ENCODE measurements around the gene BRS3.

BRS3 gene

DNA sequence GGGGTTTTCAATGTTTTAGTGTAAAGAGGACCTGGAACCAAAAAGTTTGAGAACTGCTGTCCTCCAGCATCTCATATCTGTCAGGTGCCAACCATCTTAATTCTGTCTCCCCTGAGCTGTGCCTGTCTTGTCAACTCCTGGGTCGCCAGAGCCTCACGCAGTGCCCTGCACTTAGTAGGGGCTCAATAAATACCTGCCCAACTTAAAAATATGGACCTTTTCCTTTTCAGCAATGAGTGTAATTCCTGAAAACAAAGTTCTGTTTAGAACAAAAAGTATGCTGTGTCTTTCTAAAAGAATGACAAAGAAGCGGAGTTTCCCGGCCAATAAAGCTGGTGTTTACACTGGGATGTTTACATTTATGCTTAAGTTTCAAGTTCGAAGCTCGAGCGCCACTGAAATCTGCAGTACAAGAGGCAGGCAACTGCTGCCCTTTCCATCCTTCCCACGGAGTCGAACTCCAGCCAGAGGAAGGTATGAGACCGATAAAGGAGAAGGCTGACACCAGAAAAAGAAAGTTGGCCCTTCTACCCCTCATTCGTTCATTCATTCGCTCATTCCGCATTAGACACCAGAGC, 8.5 kb downstream of the BRS3 start:
- DNase-seq, result no peak

DNA sequence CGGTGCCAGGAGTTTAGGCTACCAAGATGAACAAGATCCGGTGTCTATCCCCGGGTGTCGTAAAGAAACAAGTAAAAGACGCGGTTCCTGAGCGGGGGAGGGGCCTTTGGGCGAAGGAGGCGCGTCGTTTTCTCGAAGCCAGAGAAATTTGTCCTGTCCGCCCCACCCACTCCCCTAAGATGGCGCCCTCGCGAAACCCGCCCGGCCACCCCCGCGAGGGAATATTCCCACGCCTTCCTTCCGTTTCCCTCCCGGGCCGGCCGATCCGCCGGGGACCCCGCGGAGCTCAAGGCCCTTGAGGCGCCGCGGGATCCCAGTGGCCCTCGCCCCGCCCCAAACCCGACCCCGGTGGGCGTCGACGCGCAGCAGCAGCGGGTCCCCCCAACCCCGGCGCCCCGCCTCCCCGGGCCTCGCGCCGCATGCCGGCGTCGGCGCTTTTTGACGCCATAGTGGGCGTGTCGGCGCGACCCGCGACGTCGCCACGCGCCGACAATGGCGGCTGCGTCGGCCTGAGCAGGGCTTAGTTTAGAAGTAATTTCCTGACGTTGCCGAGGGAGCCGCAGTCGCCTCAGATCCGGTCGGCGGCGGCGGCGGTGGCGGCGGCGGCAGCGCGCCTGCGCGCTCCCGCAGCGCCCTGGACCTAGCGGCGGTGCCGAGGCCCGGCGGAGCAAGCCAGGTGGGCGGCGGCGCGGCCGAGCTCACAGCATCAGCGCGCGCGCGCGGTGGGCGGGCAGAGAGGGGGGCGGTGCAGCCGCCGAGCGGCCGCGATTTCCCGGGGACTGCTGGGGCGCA, 9.2 kb downstream of the BRS3 start:
- DNase-seq, result peak; percentile 91

DNA sequence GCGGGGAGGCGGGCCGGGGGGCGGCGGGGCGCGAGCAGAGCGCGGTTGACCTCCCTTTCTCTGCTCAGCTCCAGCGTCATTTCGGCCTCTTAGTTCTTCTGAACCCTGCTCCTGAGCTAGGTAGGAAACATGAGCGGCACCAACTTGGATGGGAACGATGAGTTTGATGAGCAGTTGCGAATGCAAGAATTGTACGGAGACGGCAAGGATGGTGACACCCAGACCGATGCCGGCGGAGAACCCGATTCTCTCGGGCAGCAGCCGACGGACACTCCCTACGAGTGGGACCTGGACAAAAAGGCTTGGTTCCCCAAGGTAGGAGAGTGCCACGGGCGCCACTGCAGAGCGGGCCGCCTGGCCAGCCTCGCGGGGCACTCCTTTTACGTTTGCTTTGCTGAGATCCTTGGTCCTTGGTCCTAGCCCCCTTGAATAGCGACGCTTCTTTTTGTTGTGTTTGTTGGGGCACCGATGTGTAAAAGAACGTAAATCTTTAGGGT, 9.9 kb downstream of the BRS3 start, which contains the start of gene HTATSF1:
TSS of gene HTATSF1 (plus strand) at position 37 of the 497 bp plus-strand sequence. CDS start at position 130, 93 bp downstream.
- no peak for DNase-seq

DNA sequence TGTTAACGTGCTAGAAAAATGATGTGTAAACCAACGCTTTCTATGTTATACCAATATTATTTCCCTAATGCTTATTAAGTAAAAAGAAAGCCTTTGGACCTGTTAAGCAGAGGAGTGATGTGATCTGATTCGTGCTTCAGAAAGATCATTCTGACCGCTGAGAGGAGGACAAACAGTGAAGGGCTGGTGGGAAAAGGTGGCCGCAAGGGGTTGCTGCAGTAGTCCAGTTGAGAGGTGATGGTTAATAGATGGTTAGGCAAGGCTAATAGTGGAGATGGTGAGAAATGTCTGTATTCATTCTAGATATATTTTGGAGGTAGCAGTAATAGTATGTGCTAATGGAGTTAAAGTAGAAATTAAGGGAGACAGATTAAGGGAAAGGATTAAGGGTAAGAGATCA, 31.3 kb downstream of the BRS3 start:
- DNase-seq, result no peak

DNA sequence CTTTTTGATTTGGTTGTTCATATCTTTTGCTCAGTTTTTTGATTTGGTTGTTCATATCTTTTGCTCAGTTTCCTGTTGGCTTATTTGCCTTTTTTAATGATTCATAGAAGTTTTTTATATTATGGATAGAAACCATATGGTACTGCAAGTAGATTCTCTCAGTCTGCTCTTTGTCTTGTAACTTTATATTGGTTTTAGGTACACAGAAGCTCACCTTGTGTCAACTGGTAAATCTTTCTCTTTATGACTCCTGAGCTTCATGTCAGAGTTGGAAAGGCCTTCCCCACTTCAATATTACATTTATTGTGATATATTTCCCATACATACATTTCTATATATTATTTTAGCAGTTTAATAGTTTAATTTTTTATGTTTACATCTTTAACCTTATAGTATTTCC, 36.0 kb downstream of the BRS3 start:
- no peak for DNase-seq

DNA sequence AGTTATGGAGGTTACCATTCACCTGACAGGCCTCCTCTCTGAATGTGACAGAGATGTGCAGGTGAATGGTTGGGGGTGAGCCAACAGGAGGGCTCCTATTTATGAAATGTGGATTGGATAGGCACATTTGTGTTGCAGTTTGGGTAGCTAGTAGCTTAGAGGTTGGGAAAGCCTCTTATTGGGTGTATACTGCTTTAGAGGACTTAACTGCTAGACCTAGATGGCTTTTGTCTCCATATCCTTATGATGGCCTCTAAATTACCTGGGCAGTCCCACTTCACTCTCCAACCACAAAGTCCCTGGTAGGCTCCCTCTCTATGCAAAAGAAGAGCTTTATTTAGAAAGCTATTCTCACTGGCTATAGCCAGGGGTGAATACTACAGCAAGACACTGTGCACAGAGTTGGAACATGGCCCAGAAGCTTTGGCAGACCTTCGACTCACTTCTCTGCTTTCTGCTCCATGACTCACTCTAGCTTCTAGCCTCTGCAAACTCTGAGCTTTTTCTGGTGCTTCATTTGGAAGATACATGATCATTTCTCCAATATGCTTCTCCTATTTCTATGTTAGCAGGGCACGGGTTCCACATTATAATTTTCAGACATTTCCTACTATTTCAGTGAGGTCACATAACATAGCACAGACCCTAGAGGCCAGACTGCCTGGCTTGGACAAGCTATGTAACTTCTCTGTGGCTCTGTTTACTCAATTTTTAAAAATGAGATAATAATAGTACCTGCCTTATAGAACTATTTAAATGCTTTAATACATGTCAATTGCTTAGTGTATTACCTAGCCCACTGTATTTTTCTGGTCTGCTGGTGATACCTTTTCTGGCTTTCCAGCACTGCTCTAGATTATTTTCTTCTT, 38.2 kb downstream of the BRS3 start:
- no peak for DNase-seq

DNA sequence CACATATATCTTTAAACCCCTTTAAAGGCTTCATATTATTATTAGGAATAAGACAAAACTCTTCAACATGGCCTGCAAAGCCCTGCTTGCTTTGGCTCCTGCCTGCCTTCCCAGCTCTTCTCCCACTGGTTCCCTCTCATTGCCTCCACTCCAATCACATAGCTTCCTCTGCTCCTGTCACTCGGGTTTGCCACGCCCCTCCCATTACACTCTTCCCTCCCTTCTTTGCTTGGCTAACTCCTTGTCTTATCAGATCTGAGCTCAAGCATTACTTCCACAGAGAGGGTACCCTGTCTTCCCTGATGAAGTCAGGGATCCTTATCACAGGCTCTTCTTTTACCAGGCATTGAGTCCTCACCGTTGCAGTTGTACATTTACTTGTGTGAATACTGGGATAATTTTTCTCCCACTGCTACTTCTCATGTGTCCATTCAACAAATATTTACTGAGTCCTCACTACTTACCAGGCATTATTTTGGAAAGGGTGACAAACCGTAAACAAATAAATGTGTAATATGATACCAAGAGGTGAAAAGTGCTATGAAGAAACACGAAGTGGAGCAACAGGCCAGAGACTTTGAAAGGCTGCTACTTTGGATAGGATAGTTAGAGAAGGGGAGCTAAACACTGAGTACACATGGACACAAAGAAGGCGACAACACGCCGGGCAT, 41.0 kb downstream of the BRS3 start:
- DNase-seq, result peak; percentile 43

DNA sequence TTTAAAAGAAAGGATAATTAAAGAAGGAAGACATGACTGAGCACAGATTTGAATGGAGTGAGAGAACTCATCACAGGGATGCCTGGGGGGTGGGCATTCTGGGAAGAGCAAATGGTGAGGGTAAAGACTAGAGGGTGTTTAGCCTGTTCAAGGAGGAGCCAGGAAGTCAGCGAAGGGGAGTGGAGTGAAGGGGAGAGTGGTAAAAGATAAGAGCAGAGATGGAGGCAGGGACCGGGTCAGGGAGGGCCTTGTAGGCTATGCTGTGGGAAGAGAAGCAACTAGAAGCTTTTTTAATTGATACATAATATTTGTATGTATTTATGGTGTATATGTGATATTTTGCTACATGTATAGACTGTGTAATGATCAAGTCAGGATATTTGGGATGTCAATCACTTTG, 42.0 kb downstream of the BRS3 start:
- no peak for DNase-seq

DNA sequence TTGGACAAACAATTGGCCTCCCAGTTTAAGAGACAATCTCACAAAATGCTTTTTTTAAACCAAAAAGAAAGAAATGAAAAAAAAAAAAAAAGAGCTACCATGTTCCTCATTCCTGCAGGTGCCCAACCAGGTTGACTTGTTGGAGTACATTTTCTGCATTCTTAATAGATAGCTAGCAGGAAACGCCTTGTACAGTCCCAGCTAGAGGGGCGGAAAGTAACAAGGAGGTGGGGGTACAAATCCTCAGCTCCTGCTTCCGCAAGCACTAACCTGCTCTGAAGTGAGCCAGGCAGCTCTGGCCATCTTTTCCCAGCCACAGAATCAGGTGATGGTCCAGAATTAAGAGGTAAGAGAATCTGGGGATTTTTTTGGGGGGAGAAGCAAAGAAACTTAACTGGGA, 44.2 kb downstream of the BRS3 start, which contains the start of gene VGLL1:
TSS of gene VGLL1 (plus strand) at position 265 of the 400 bp plus-strand sequence. CDS start 3,806 bp downstream, outside the sequence.
- DNase-seq, result no peak

DNA sequence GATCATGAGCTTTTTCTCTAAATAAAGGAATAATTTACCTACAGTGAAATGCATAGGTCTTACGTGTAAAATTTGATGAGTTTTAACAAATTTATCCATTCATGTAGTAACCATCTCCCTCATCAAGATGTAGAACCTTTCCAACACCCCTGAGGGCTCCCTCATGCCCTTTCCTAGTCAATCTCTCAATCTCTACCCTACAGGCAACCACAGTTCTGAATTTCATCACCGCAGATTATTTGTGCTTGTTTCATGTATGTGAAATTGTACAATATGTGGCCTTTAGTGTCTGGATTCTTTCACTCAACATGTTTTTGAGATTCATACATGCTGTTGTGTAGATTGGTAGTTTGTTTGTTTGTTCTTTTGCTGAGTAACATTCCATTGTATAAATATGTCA, 46.4 kb downstream of the BRS3 start:
- DNase-seq, result no peak

DNA sequence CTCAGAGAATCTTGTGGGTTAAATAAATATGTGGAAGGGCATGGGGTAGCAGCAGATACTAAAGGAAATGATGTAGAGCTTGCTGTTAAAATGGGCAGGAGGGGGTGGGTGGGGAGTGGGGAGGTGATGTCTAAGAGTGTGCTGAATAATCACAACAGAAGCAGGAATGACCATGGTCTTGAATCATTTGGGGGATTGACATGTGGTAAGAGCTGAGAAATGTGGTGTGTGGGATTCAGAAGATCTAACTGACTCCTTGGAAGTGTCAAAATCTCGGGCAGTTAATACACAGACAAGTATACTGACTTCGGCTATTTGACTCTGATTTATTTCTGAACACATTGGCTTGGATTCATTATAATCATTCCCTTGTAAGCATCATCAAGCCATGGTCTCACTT, 51.1 kb downstream of the BRS3 start:
- no peak for DNase-seq

DNA sequence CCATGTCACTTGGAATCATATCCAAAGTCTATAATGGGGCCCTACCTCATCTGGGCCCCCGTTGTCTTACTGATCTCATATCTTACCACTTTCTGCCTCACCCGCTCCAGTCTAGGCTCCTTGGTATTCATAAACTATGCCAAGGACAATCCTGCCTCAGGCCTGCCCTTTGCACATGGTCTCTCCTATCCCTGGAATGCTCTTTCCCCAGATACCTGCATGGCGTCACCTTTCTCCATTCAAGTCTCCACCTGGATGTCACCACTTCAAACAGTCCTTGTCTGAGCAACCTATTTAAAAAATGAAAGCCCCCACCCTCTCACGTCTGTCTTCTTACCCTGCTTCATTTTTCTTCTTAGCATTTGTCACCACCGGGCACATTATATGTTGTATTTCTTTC, 52.5 kb downstream of the BRS3 start:
- DNase-seq, result no peak

DNA sequence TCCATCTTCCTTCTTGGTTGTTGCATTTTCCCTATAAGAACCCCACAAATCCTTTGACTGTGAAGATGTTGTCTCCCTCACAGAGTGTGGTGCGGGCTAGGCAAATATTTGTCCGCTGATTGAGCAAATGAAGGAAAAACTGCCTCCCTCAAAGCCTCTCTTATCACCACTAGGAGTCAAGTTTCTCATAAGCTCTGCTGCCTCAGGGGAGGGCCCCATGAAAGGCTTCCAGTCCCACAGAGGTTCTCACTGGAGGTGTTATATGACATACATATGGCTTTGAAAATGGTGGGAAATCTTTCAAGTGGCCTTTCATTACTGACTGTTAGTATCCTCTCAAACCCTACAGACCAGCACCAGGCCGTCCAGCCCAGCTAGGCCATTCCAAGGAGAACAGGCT, 53.5 kb downstream of the BRS3 start:
- DNase-seq, result no peak

DNA sequence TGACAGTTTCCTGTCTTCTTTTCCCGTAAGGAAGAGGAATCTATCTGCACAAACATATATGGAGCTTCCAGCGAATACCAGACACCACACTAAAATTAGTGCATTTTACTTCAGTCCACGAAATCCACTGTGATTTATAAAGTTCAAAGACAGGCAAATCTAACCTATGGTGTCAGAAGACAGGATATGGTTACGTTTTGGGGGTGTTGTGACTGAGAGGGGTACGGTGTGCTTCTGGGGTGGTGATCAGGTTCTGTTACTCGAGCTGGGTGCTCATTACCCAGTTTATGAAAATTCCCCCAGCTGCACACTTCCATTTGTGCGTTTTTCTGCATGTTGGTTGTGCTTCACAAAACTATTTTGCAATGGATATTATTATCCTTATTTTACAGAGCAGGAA, 54.5 kb downstream of the BRS3 start:
- DNase-seq, result no peak

Data from NCI-H774 (cell line).